Measurements from ENCODE around the gene KIRREL1. TPM values are rescaled to one million over a fixed set of nuclear protein-coding genes. Genes with fewer than 3 reads are reported as not detected.

Gene KIRREL1
- total RNA-seq, 1 donor from 2014 or later = 40.8 TPM

Other genes with a start within 250 kb of the KIRREL1 start
- gene FCRL2, start 216.5 kb upstream of the KIRREL1 start, total RNA-seq = 0.20 TPM
- gene FCRL1, start 173.5 kb upstream of the KIRREL1 start, total RNA-seq = 1.4 TPM
- gene CD5L, start 151.8 kb upstream of the KIRREL1 start, total RNA-seq = 0.93 TPM
- 5.3 TPM for gene CD1D, start 187.2 kb downstream of the KIRREL1 start, total RNA-seq

All from upper lobe of right lung (tissue), 1 donor.